NOMO-1 treated with DMSO at 0.1 percent for 48 hours (cell line): ENCODE data around the gene MT1H.

Source experiments
- DNase-seq: peaks from one replicate; lab custom pipeline; 2025; ENCODE audit not compliant: unreplicated experiment; lab: John Stamatoyannopoulos, UW

The MT1H gene

GRCh38 chr16:56684256-56684925 lies 14.8 kb downstream of the MT1H start:
- DNase-seq = no peak

GRCh38 chr16:56684926-56685590 lies 15.4 kb downstream of the MT1H start:
- DNase-seq = no peak

DNA sequence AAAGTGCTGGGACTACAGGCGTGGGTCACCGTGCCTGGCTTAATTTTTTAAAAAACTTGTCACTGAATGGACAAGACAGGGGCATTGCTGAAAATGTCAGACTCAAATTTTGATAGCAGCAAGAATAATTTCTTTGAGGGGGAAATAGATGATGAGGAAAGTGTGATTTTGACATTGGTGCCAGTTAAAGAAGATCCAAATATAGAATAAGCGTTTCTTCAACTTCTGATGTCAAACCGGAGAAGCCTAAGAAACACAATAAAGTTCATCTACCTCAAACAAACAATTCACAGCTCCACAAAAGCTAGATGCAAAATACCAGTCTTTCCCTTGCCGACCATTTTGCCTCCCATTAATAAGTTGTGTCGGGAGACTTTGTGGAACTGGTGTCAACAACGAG lies 17.1 kb downstream of the MT1H start:
- no peak for DNase-seq

DNA sequence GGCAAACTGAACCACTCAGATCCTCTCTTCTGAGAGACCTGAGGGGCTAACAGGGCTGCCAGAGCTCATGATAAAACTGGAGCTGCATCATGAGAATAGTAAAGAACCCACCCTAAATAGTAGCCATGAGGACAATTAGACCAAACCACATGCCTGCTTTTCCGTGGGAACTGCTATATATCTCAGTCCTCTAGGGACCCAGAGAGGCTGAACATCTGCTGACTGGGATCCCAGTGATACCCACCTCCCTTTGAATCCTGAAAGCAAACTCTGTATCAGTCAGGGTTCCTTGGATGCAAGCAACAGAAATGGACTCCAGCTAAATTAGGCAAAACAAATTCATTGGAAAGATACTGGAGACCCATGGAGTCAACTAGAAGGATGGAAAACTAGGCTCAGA lies 19.1 kb downstream of the MT1H start:
- DNase-seq = no peak

GRCh38 chr16:56689171-56689570 lies 19.6 kb downstream of the MT1H start:
- no peak for DNase-seq

DNA sequence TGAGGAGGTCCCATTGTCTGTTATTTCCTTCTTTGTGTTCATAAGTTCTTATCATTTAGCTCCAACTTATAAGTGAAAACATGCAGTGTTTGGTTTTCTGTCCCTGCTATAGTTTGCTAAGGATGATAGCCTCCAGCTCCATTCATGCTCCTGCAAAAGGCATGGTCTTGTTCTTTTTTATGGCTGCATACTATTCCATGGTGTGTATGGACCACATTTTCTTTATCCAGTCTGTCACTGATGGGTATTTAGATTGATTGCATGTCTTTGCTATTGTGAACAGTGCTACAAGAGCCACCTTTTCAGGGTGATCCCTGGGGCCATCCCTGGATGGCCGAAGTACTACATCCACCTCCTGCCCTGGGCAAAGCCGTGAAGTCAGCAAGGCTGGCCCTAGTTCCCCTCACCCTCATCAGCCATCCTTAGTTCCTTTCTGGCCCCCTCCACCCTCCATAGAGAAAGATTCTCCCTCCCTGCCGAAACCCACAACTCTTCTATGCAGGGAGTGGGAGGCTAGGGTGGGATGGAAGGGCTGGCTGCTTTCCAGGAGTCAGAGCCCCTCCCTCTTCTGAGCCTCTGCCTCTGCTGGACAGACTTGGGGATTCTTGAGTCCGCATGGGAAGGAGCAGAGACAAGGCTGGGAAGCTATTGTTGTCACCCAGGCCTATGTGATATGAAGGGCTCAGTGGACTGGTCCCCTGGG lies 21.0 kb downstream of the MT1H start:
- no peak for DNase-seq

- DNase-seq = no peak
Measured at GRCh38 chr16:56691885-56692284, 22.3 kb downstream of the MT1H start.

DNA sequence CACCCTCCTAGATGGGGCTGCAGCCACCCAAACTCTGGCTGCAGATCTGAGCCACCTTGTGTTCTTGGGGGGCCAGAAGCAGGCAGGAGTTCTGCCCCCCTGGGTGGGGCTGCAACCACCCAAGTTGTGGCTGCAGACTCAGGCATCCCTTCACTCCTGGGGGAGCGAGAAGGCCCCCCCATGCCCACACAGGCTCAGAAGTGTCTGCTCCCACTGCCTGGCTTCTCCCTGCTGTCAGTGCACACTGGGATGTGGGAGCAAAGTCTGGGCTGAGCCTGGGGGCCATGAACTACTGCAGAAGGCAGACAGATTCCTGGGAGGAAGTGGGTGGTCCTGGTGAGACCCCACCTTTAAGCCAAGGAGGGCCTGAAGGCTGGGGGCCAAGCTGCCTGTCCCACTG lies 25.6 kb downstream of the MT1H start:
- no peak for DNase-seq

GRCh38 chr16:56697456-56698155 lies 28.0 kb downstream of the MT1H start:
- DNase-seq = no peak

GRCh38 chr16:56700195-56700594 lies 30.6 kb downstream of the MT1H start:
- DNase-seq = peak; percentile 11

- DNase-seq = no peak
Measured at GRCh38 chr16:56700631-56701030, 31.0 kb downstream of the MT1H start.

GRCh38 chr16:56701534-56701933 lies 31.9 kb downstream of the MT1H start:
- no peak for DNase-seq

DNA sequence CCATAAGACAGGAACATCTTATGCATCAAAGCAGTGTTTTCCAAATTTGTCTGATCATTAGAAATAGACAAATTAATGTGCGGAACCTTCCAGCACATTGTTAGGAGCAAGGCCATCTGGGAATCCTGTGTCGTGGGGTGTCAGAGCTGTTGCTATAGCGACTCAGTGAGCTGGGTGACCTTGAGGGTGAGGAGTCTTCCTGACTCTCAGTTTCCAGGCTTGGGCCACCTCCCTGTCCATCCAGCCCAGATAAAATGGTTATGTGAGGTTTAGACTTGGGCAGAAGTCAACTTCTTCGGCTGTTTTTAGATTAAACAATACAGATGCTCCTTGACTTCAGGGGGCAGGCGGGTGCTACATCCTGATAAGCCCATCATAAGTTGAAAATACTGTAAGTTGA lies 33.2 kb downstream of the MT1H start:
- DNase-seq = no peak

- DNase-seq = no peak
Measured at GRCh38 chr16:56708525-56709442, 39.2 kb downstream of the MT1H start.

- no peak for DNase-seq
Measured at GRCh38 chr16:56709443-56710040, 39.9 kb downstream of the MT1H start.

GRCh38 chr16:56710181-56710737 lies 40.6 kb downstream of the MT1H start:
- no peak for DNase-seq

DNA sequence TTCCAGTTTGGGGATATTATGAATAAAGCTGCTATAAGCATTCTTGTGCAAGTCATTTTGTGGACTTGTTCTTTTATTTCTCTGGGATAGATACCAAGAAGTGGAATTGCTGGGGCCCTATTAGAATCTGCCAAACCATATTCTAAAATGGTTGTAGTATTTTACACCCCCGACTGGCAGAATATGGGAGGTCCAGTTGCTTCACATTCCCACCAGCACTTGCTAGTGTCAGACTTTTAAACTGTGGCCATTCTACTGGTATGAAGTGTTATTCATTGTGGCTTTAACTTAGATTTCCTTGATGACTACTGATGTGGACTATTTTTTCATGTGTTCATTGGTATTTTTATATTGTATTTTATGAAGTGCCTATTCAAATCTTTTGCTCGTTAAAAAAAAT lies 42.2 kb downstream of the MT1H start:
- no peak for DNase-seq

DNA sequence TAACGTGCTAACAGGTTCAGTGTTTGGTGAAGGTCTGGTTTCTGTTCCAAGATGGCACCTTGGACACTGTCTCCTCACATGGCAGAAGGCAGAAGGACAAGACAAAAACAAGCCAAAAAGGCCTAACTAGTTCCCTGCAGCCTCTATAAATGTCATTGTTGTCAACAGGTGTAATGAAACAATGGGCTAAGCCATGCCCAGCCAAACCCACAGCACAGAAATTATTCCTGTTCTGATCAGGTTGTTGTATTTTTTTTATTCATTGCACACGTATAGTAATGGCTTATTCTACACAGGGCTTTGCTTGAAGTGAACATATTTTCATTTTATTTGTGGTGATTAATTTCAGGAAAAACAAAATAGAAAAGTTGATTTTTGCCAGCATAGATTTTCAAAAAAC lies 44.2 kb downstream of the MT1H start:
- DNase-seq = no peak

DNA sequence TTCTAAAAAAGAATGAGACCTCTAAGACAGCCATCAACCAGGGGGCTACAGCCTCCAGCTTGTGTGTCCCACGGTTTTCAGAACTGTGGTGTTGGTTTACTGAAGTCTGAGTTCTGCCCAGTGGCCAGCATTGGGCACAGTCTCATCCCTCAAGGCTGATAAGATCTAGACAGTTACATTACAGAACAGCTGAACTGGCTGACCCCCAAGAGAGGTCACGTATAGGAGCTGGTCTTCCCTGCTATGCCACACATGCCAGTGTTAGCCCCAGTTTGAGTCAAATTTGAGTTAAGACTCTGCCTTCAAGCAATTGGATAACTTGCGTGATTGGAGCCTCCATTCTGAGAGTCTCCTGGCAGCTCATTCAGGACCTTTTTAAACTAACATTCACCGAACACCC lies 45.5 kb downstream of the MT1H start:
- DNase-seq = no peak

DNA sequence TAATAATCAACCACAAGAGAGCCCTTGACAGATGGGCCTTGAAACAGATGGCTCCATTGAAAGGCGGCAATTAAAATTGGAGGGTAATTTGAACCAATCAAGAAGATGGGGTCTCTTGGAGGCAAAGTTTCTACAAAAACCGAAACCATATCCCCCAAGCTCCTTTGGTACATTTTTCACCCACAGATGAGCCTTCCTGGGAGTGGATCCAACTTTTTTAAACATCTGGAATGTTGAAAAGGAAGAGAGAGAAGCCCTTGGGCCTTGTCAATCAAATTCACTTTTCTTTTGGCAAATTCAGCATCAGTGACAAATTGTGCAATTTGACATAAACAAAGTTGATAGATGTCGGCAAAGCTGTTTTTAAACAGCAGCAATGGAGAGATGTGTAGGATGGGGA lies 47.1 kb downstream of the MT1H start:
- no peak for DNase-seq
